Muscle of leg (tissue), 16 donors: Measurements from ENCODE around the gene CDYL2. TPM values are rescaled to one million over a fixed set of nuclear protein-coding genes. Genes with fewer than 3 reads are reported as not detected.

Source experiments
- DNase-seq: peaks from one replicate; pipeline ENCODE4 v3.0.0; 2013
- H3K27ac ChIP-seq: one replicate; pipeline ENCODE4 v1.5.1; 2013; ENCODE audit warnings: mild to moderate bottlenecking, low read length, control low read depth
- H3K27me3 ChIP-seq: one replicate; pipeline ENCODE4 v1.6.1; 2013; ENCODE audit warnings: low read length; ENCODE audit not compliant: control insufficient read depth, insufficient read depth
- H3K36me3 ChIP-seq: one replicate; pipeline ENCODE4 v1.6.1; 2013; ENCODE audit warnings: low read length; ENCODE audit not compliant: control insufficient read depth, insufficient read depth
- H3K4me1 ChIP-seq: one replicate; pipeline ENCODE4 v1.6.1; 2013; ENCODE audit warnings: low read length; ENCODE audit not compliant: control insufficient read depth, insufficient read depth
- H3K4me3 ChIP-seq: one replicate; pipeline ENCODE4 v1.5.1; 2013; ENCODE audit warnings: low read length, control low read depth
- H3K9me3 ChIP-seq: replicated peaks from 2 replicates; pipeline ENCODE4 v1.6.1; 2013; ENCODE audit warnings: low read depth, low read length; ENCODE audit not compliant: control insufficient read depth
- whole genome bisulfite sequencing: methylation state at CpG from one replicate; pipeline ENCODE4 v1.1.5; 2013; ENCODE audit warnings: missing lambda C conversion rate; ENCODE audit not compliant: insufficient coverage; 5-methylcytosine and 5-hydroxymethylcytosine counted together
- long read RNA-seq, 11 donors: transcript quantifications; one replicate each; lab custom pipeline, GENCODE V29; 2026
- polyA plus RNA-seq, 8 donors: library from polyadenylated mRNA; unstranded; fragments of 120-200 nt; gene quantifications; one replicate each; pipeline versions ENCODE4 v1.2.1 to v1.2.3, GENCODE V29; 2013; ENCODE audit warnings: inconsistent platforms in 1 of 8, low replicate concordance in 1 of 8; ENCODE audit not compliant: insufficient read length in 8 of 8, insufficient read depth in 1 of 8
- total RNA-seq: library from RNA; stranded (reverse); fragments of 120-200 nt; gene quantifications from one replicate; pipeline ENCODE4 v1.2.4, GENCODE V29; 2013

CDYL2 gene
- total RNA-seq (2.7 TPM), polyA plus RNA-seq (1 to 10 TPM; 1.9 to 3.7 (median 2.5) TPM)
- long read RNA-seq, donor 1: 0 reads
- long read RNA-seq, donor 2: 0 reads
- long read RNA-seq, donor 3: 0 reads
- long read RNA-seq, donor 4: 0 reads
- long read RNA-seq, donor 5, full-length matches to known transcripts: 2 of 2 reads
- long read RNA-seq, donor 5, partial matches to known transcripts: 0 of 2 reads
- long read RNA-seq, donor 5, other reads (novel, unspliced or antisense): 0 of 2 reads
- long read RNA-seq, donor 6, full-length matches to known transcripts: 2 of 2 reads
- long read RNA-seq, donor 6, partial matches to known transcripts: 0 of 2 reads
- long read RNA-seq, donor 6, other reads (novel, unspliced or antisense): 0 of 2 reads
- long read RNA-seq, donor 7: 0 reads
- long read RNA-seq, donor 8, full-length matches to known transcripts: 1 of 1 reads
- long read RNA-seq, donor 8, partial matches to known transcripts: 0 of 1 reads
- long read RNA-seq, donor 8, other reads (novel, unspliced or antisense): 0 of 1 reads
- long read RNA-seq, donor 9, full-length matches to known transcripts: 1 of 1 reads
- long read RNA-seq, donor 9, partial matches to known transcripts: 0 of 1 reads
- long read RNA-seq, donor 9, other reads (novel, unspliced or antisense): 0 of 1 reads
- long read RNA-seq, donor 10: 0 reads
- long read RNA-seq, donor 11: 0 reads

DNA sequence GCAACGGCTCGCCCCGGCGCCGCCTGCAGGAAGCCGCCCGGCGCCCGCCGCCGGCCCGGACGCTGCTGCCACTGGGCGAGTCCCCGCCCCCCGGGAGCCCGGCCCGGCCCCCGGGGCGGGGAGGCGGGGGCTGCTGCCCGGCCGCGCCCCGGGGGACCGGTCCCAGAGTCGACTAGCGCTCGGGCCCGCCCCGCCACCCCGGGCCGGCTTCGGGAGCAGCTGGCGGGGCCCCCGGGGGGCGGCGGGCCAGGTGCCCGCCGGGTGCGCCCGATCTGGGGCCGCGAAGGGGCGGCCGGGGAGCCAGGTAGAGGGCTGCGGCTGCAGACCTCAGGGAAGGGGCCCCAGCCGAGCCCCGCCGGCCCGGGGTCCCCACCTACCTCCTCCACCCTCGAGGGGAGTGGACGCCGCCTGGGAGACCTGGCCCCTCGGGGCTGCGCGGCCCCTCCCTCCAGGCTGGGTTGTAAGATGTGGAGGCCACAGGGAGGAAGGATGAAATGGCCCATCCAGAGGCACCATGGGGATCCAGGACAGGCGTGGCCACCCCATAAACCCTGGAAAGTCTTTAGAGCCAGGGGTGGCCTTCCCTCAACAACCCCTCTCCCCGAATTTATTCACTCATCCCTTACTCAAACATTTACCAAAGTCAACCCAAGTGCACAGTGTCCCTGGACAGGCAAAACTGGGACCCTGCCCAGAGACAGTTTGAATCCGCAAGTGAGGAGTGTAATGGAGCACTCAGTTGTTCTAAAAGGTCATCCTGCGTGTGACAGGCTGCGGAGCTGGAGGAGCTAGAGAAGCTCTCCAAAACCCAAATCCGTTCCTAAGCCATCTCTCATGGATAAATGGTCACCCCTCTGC, at the start of gene CDYL2:
Gene CDYL2, minus strand, starts transcription at position 73 of the 858 bp plus-strand sequence. CDS start 425 bp downstream, outside the sequence.
- under 1% methylated on average over 47 of the region's 63 CpGs for WGBS
- Histone ChIP-seq H3K9me3 (no peaks in the 10 kb centered on the region), H3K27ac (no peak within 1 kb of the TSS), H3K27me3 (peaks cover 24% of the 10 kb centered on the region), H3K36me3 (no peaks in the 10 kb centered on the region), H3K4me3 (peak within 1 kb of the TSS; percentile 64), H3K4me1 (peaks cover 4% of the 10 kb centered on the region)
- DNase-seq: peak; percentile 27

GRCh38 chr16:80852261-80852872, 48.0 kb upstream of the CDYL2 start:
- Histone ChIP-seq H3K27ac (no peak overlapping the region), H3K27me3 (no peaks in the 10 kb centered on the region), H3K9me3 (no peaks in the 10 kb centered on the region), H3K4me3 (no peak overlapping the region), H3K36me3 (no peaks in the 10 kb centered on the region), H3K4me1 (no peaks in the 10 kb centered on the region)
- DNase-seq: no peak
- 81% methylated on average over 2 of the region's 5 CpGs for WGBS

GRCh38 chr16:80851831-80852230, 47.4 kb upstream of the CDYL2 start:
- H3K27me3 ChIP-seq: no peaks in the 10 kb centered on the region
- H3K9me3 ChIP-seq: no peaks in the 10 kb centered on the region
- WGBS: no CpG with 5 or more reads among the region's 6 CpGs
- H3K36me3 ChIP-seq: no peaks in the 10 kb centered on the region
- no peak overlapping the region for H3K4me3 ChIP-seq
- H3K4me1 ChIP-seq: no peaks in the 10 kb centered on the region
- no peak overlapping the region for H3K27ac ChIP-seq
- DNase-seq: no peak

DNA sequence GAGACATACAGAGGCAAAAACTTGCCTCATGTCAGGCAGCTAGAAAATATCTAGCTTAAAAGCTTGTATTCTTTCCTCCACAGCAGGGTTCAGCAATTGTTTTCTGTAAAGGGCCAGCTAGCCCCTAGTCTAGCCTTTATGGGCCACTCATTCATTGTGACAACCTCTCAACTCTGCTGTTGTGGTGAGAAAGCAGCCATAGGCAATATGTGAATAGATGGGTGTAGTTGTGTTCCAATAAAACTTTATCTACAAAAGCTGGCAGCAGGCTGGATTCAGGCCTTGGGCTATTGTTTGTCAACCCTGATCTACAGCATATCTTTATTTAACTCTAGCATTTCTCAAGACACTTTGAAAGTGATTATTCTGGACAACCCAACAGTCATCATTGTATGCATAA, 46.4 kb upstream of the CDYL2 start:
- Histone ChIP-seq H3K4me1 (no peaks in the 10 kb centered on the region), H3K9me3 (no peaks in the 10 kb centered on the region), H3K27ac (no peak overlapping the region), H3K4me3 (no peak overlapping the region), H3K36me3 (no peaks in the 10 kb centered on the region), H3K27me3 (no peaks in the 10 kb centered on the region)
- DNase-seq: no peak

GRCh38 chr16:80848862-80849261, 44.5 kb upstream of the CDYL2 start:
- no peaks in the 10 kb centered on the region for H3K4me1 ChIP-seq
- peaks cover 3% of the 10 kb centered on the region for H3K9me3 ChIP-seq
- no peak overlapping the region for H3K27ac ChIP-seq
- no peak overlapping the region for H3K4me3 ChIP-seq
- 60% methylated on average over 1 of the region's 1 CpG for WGBS
- no peaks in the 10 kb centered on the region for H3K27me3 ChIP-seq
- no peaks in the 10 kb centered on the region for H3K36me3 ChIP-seq
- DNase-seq: no peak

DNA sequence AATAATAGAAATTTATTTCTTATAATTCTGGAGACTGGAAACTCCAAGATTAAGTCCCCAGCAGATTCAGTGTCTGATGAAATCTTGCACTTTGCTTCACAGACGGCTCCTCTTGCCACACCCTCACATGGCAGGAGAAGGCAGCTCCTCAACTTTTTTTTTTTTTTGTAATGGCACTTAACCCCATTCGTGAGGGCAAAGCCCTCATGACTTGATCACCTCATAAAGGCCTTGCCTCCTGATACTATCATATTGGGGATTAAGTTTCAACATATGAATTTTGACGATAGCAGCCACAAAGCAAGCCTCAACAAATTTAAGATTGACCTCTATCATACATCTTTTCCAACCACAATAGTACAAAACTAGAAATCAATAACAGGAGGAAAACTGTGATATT, 42.3 kb upstream of the CDYL2 start:
- DNase-seq: no peak
- Histone ChIP-seq H3K4me3 (no peak overlapping the region), H3K36me3 (no peaks in the 10 kb centered on the region), H3K27me3 (no peaks in the 10 kb centered on the region), H3K27ac (no peak overlapping the region), H3K9me3 (peaks cover 6% of the 10 kb centered on the region), H3K4me1 (no peaks in the 10 kb centered on the region)
- WGBS: 80% methylated on average over 1 of the region's 3 CpGs

- DNase-seq: no peak
- 77% methylated on average over 4 of the region's 8 CpGs for WGBS
- Histone ChIP-seq H3K4me1 (no peaks in the 10 kb centered on the region), H3K4me3 (no peak overlapping the region), H3K36me3 (no peaks in the 10 kb centered on the region), H3K27me3 (no peaks in the 10 kb centered on the region), H3K27ac (no peak overlapping the region), H3K9me3 (peaks cover 6% of the 10 kb centered on the region)
Observed at GRCh38 chr16:80846275-80846674, 41.9 kb upstream of the CDYL2 start.

- no CpG with 5 or more reads among the region's 1 CpG for WGBS
- Histone ChIP-seq H3K4me3 (no peak overlapping the region), H3K4me1 (no peaks in the 10 kb centered on the region), H3K27ac (no peak overlapping the region), H3K36me3 (no peaks in the 10 kb centered on the region), H3K27me3 (no peaks in the 10 kb centered on the region), H3K9me3 (peaks cover 6% of the 10 kb centered on the region)
- no peak for DNase-seq
Observed at GRCh38 chr16:80844395-80844794, 40.0 kb upstream of the CDYL2 start.

GRCh38 chr16:80841231-80841630, 36.8 kb upstream of the CDYL2 start:
- DNase-seq: no peak
- Histone ChIP-seq H3K27me3 (peaks cover 2% of the 10 kb centered on the region), H3K4me3 (no peak overlapping the region), H3K27ac (no peak overlapping the region), H3K4me1 (no peaks in the 10 kb centered on the region), H3K9me3 (peaks cover 6% of the 10 kb centered on the region), H3K36me3 (no peaks in the 10 kb centered on the region)
